SK-N-SH (cell line): ENCODE results near the gene PRRT2. TPM values are rescaled to one million over a fixed set of nuclear protein-coding genes. Genes with fewer than 3 reads are reported as not detected.

Source experiments
- CTCF ChIA-PET: fragments of 300-600, 350-600 bp; formaldehyde crosslinking; extraction: SDS; loops from one replicate; lab custom pipeline; 2021; lab: Yijun Ruan, JAX
- POLR2A ChIA-PET: fragments of 350-600 bp; sonication (Branson Sonifier 250); formaldehyde crosslinking; extraction: SDS; loops from one replicate; lab custom pipeline; 2020; ENCODE audit warnings: antibody characterized with exemption, inconsistent platforms; lab: Yijun Ruan, JAX
- DNase-seq: peaks from one replicate; pipeline ENCODE4 v3.0.0; 2012
- H2AFZ ChIP-seq: fragments of 200-600 bp; sonication (generic); 2 replicates; pipeline ENCODE4 v1.8.1; 2016; ENCODE audit warnings: antibody characterized with exemption, mild to moderate bottlenecking, low read depth
- H3F3A ChIP-seq: fragments of 200-600 bp; sonication (generic); replicated peaks from 2 replicates; pipeline ENCODE3; 2016; ENCODE audit warnings: antibody characterized with exemption, mild to moderate bottlenecking; ENCODE audit not compliant: insufficient read depth
- H3K27ac ChIP-seq, 2 experiments: fragments of 200-500 bp in 1 of 2; fragments of 200-600 bp in 1 of 2; sonication (Bioruptor generic) in 1 of 2; sonication (generic), shearing (Covaris generic) in 1 of 2; 2 replicates each; pipeline versions ENCODE4 v1.5.1 to v1.6.1; 2014 to 2016; ENCODE audit warnings: low read depth in 2 of 2, inconsistent platforms in 1 of 2, low read length in 1 of 2, mild to moderate bottlenecking in 1 of 2, mixed read lengths in 1 of 2
- H3K27me3 ChIP-seq: fragments of 200-600 bp; sonication (generic), shearing (Covaris generic); 2 replicates; pipeline ENCODE4 v1.6.1; 2016; ENCODE audit warnings: mixed run types; ENCODE audit not compliant: insufficient read depth
- H3K36me3 ChIP-seq, 2 experiments: fragments of 200-500 bp in 1 of 2; fragments of 200-600 bp in 1 of 2; sonication (Bioruptor generic) in 1 of 2; sonication (generic) in 1 of 2; replicated peaks in 1 of 2; 2 replicates each; pipeline versions ENCODE3 to v1.5.1; 2014 to 2016; ENCODE audit warnings: low read length in 1 of 2, mild to moderate bottlenecking in 1 of 2; ENCODE audit not compliant: insufficient read depth in 2 of 2, control insufficient read depth in 1 of 2
- H3K4me1 ChIP-seq, 2 experiments: fragments of 200-500 bp in 1 of 2; fragments of 200-600 bp in 1 of 2; sonication (Bioruptor generic) in 1 of 2; sonication (generic), shearing (Covaris generic) in 1 of 2; 2 replicates each; pipeline versions ENCODE4 v1.5.1 to v1.6.1; 2014 to 2016; ENCODE audit warnings: low read depth in 1 of 2, low read length in 1 of 2, mixed run types in 1 of 2; ENCODE audit not compliant: insufficient read depth in 2 of 2, control insufficient read depth in 1 of 2
- H3K4me2 ChIP-seq: fragments of 200-600 bp; sonication (generic), shearing (Covaris generic); 2 replicates; pipeline ENCODE4 v1.6.1; 2017; ENCODE audit warnings: mixed run types
- H3K4me3 ChIP-seq, 2 experiments: fragments of 200-500 bp in 1 of 2; fragments of 200-600 bp in 1 of 2; sonication (Bioruptor generic) in 1 of 2; sonication (generic), shearing (Covaris generic) in 1 of 2; 2 replicates each; pipeline versions ENCODE4 v1.5.1 to v1.8.1; 2014 to 2016; ENCODE audit warnings: low read depth in 2 of 2, inconsistent platforms in 1 of 2, low read length in 1 of 2, mild to moderate bottlenecking in 1 of 2, mixed read lengths in 1 of 2, moderate library complexity in 1 of 2
- H3K79me2 ChIP-seq: fragments of 200-600 bp; sonication (generic); 2 replicates; pipeline ENCODE4 v1.8.1; 2017; ENCODE audit warnings: mild to moderate bottlenecking; ENCODE audit not compliant: insufficient read depth
- H3K9ac ChIP-seq: fragments of 200-600 bp; sonication (generic); 2 replicates; pipeline ENCODE4 v1.6.1; 2017; ENCODE audit warnings: mixed run types
- H3K9me2 ChIP-seq: fragments of 200-600 bp; sonication (generic); 2 replicates; pipeline ENCODE4 v1.6.1; 2017; ENCODE audit warnings: mixed run types
- H3K9me3 ChIP-seq: fragments of 200-600 bp; sonication (generic); 2 replicates; pipeline ENCODE4 v1.6.1; 2017; ENCODE audit warnings: mixed run types, mild to moderate bottlenecking, moderate library complexity
- H4K20me1 ChIP-seq: fragments of 200-600 bp; sonication (generic); 2 replicates; pipeline ENCODE4 v1.6.1; 2017; ENCODE audit warnings: mild to moderate bottlenecking, mixed run types; ENCODE audit not compliant: insufficient read depth
- ELF1 ChIP-seq: IDR thresholded peaks from 2 replicates; pipeline ENCODE4 v1.4.0; 2012
- IRF3 ChIP-seq: fragments of 150-350 bp; IDR thresholded peaks from 2 replicates; pipeline ENCODE4 v1.6.1; 2016; ENCODE audit warnings: mild to moderate bottlenecking, low read depth, low read length
- PBX3 ChIP-seq: IDR thresholded peaks from 2 replicates; pipeline ENCODE4; 2012
- RFX5 ChIP-seq: IDR thresholded peaks from 2 replicates; pipeline ENCODE4 v1.6.1; 2012; ENCODE audit warnings: mild to moderate bottlenecking, improper control_type of control experiment, low read length
- SIN3A ChIP-seq: IDR thresholded peaks from 2 replicates; pipeline ENCODE4 v1.6.1; 2012; ENCODE audit warnings: low read depth, mild to moderate bottlenecking, low read length, moderate library complexity, borderline replicate concordance
- TEAD4 ChIP-seq: IDR thresholded peaks from 2 replicates; pipeline ENCODE4 v1.4.0; 2012; ENCODE audit warnings: mild to moderate bottlenecking, borderline replicate concordance; ENCODE audit not compliant: insufficient read depth
- WGBS: methylation state at CpG from one replicate; pipeline ENCODE4 v1.1.6; 2017; ENCODE audit warnings: low lambda C conversion rate; 5-methylcytosine and 5-hydroxymethylcytosine counted together
- polyA plus RNA-seq, 3 experiments: library from polyadenylated mRNA; depleted of rRNA; stranded (reverse); fragments of >200 nt; gene quantifications; 2 replicates each; pipeline ENCODE4 v1.2.3, GENCODE V29; 2012
- TF ChIP-seq, protein P1 (sequence below): IDR thresholded peaks from 2 replicates; pipeline ENCODE4 v1.4.0; 2012; ENCODE audit warnings: low read depth, borderline replicate concordance
- TF ChIP-seq, protein P2 (sequence below): IDR thresholded peaks from 2 replicates; pipeline ENCODE4 v1.6.1; 2012; ENCODE audit warnings: mild to moderate bottlenecking, low read depth, low read length, moderate library complexity

PRRT2 gene
- polyA plus RNA-seq, 1 of the 3 experiments (the other 2 are of a cell fraction): 28.1 TPM

GRCh38 chr16:29844575-29845331, 32.8 kb downstream of the PRRT2 start:
- Histone ChIP-seq H3K4me3 (no peak overlapping the region), H3K27ac (no peak overlapping the region), H3K27me3 (no peaks in the 10 kb centered on the region), H3K9me2 (no peaks in the 10 kb centered on the region), H4K20me1 (no peaks in the 10 kb centered on the region), H3K9ac (no peak overlapping the region), H3K4me1 (no peaks in the 10 kb centered on the region), H3K9me3 (no peaks in the 10 kb centered on the region), H3K36me3 (peaks cover 25 to 40% of the 10 kb centered on the region in 2 experiments), H3K4me2 (no peak overlapping the region), H2AFZ (no peak overlapping the region), H3K79me2 (no peaks in the 10 kb centered on the region), H3F3A (peaks cover 19% of the 10 kb centered on the region)
- DNase-seq: no peak
- POLR2A ChIA-PET: no interaction called here
- CTCF ChIA-PET: interaction anchor here (1.0 to 5.9 kb wide), 2 partner anchors 23 to 37 kb away, joined by 3 to 129 read pairs; partner anchors contain the start of genes MVP and PAGR1
- 92% methylated on average over 11 of the region's 28 CpGs for WGBS
- TF ChIP-seq, protein P1, sequence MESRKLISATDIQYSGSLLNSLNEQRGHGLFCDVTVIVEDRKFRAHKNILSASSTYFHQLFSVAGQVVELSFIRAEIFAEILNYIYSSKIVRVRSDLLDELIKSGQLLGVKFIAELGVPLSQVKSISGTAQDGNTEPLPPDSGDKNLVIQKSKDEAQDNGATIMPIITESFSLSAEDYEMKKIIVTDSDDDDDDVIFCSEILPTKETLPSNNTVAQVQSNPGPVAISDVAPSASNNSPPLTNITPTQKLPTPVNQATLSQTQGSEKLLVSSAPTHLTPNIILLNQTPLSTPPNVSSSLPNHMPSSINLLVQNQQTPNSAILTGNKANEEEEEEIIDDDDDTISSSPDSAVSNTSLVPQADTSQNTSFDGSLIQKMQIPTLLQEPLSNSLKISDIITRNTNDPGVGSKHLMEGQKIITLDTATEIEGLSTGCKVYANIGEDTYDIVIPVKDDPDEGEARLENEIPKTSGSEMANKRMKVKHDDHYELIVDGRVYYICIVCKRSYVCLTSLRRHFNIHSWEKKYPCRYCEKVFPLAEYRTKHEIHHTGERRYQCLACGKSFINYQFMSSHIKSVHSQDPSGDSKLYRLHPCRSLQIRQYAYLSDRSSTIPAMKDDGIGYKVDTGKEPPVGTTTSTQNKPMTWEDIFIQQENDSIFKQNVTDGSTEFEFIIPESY: no peak
- no peak for TF ChIP-seq PBX3

DNA sequence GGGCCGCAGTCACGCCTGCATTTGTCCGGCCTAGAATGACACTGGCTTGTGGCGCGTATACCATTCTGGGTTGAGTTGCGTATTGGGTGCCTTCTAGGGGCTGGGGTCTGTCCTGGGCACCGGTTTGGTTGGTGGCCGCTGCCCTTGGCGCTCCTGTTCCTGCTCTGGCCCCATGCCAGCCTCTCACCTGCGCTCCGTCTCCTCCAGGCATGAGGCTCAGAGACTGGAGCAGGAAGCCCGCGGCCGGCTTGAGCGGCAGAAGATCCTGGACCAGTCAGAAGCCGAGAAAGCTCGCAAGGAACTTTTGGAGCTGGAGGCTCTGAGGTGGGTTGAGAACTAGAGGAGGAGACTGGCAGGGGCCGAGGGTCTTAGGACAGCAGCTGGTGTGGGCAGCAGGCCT, 33.7 kb downstream of the PRRT2 start:
- Histone ChIP-seq H3K9ac (no peak overlapping the region), H3K79me2 (no peaks in the 10 kb centered on the region), H3K4me2 (no peak overlapping the region), H3F3A (peaks cover 19% of the 10 kb centered on the region), H3K4me1 (no peaks in the 10 kb centered on the region), H3K36me3 (peaks cover 25 to 35% of the 10 kb centered on the region in 2 experiments), H3K27me3 (no peaks in the 10 kb centered on the region), H3K27ac (no peak overlapping the region), H3K9me2 (no peaks in the 10 kb centered on the region), H3K4me3 (no peak overlapping the region), H3K9me3 (no peaks in the 10 kb centered on the region), H2AFZ (no peak overlapping the region), H4K20me1 (no peaks in the 10 kb centered on the region)
- POLR2A ChIA-PET: no interaction called here
- TF ChIP-seq TEAD4 (no peak), RFX5 (no peak), ELF1 (no peak), IRF3 (no peak), SIN3A (no peak)
- TF ChIP-seq, protein P2, sequence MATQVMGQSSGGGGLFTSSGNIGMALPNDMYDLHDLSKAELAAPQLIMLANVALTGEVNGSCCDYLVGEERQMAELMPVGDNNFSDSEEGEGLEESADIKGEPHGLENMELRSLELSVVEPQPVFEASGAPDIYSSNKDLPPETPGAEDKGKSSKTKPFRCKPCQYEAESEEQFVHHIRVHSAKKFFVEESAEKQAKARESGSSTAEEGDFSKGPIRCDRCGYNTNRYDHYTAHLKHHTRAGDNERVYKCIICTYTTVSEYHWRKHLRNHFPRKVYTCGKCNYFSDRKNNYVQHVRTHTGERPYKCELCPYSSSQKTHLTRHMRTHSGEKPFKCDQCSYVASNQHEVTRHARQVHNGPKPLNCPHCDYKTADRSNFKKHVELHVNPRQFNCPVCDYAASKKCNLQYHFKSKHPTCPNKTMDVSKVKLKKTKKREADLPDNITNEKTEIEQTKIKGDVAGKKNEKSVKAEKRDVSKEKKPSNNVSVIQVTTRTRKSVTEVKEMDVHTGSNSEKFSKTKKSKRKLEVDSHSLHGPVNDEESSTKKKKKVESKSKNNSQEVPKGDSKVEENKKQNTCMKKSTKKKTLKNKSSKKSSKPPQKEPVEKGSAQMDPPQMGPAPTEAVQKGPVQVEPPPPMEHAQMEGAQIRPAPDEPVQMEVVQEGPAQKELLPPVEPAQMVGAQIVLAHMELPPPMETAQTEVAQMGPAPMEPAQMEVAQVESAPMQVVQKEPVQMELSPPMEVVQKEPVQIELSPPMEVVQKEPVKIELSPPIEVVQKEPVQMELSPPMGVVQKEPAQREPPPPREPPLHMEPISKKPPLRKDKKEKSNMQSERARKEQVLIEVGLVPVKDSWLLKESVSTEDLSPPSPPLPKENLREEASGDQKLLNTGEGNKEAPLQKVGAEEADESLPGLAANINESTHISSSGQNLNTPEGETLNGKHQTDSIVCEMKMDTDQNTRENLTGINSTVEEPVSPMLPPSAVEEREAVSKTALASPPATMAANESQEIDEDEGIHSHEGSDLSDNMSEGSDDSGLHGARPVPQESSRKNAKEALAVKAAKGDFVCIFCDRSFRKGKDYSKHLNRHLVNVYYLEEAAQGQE: no peak
- CTCF ChIA-PET: interaction anchor here (0.9 to 5.9 kb wide), 4 partner anchors 24 to 129 kb away, joined by 3 to 129 read pairs (median 3); partner anchors contain the start of genes MVP and PAGR1
- DNase-seq: no peak
- 97% methylated on average over 18 of the region's 18 CpGs for WGBS
